ENCODE results near the gene CFTR. TPM values are rescaled to one million over a fixed set of nuclear protein-coding genes. Genes with fewer than 3 reads are reported as not detected.

Gene CFTR
- total RNA-seq, 1 donor from 2014 or later, result 0.06 TPM

DNA sequence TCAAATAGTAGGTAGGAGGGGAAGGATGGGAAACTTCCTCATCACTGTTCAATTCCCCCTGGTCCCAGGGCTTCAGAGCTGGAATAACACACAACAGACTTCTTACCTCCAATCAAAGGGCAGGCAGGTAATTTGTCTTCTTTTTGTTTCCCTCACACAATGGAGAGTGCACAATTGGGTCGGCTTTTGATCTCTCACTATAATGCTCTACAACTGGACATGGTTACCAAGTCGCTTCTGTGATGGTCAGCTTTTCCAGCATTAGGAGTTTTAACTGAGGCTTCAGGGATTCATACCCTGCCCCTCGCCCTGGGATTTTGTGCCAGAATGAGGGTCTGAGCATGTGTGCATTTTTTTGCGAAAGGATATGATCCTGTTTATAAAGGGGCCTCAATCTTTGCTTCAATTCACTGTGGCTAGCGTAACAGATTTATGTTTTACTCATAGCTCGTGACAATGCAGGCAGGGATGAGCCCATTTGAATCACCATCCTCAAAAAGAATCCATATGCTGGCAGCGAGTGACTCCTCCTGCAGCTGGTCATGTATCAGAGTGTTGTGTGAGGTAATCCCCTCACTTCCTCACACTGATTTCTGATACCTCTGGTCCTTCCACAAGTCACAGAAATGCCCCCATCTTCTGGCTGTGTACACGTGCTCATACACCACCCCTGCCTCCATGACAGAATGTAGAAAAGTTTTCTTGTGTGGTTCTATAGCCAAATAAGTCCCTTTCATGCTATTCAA, 203.8 kb downstream of the CFTR start:
- Histone ChIP-seq H3K4me3 (no peak overlapping the region), H4K20me1 (ENCODE audit: low read depth) (no peaks in the 10 kb centered on the region), H3K79me2 (ENCODE audit: low read depth) (no peaks in the 10 kb centered on the region), H3F3A (ENCODE audit: low read depth) (peaks cover 3% of the 10 kb centered on the region), H3K27me3 (no peaks in the 10 kb centered on the region), H2AFZ (replicated peaks) (no peak overlapping the region), H3K36me3 (no peaks in the 10 kb centered on the region), H3K9me3 (ENCODE audit: low read depth) (no peaks in the 10 kb centered on the region), H3K9ac (no peak overlapping the region), H3K4me1 (peaks cover 19% of the 10 kb centered on the region), H3K4me2 (no peak overlapping the region), H3K27ac (no peak overlapping the region)
- no peak overlapping the region for H3K27ac Mint-ChIP-seq
- H3K9me3 Mint-ChIP-seq, result no peaks in the 10 kb centered on the region
- no peak for TF ChIP-seq EZH2 (IDR thresholded peaks at IDR 0.05)
- TF ChIP-seq CTCF (IDR thresholded peaks at IDR 0.05), result no peak
- TF ChIP-seq EZH2phosphoT487 (IDR thresholded peaks at IDR 0.05), result no peak
- H3K4me3 Mint-ChIP-seq, result no peak overlapping the region
- no peaks in the 10 kb centered on the region for H3K36me3 Mint-ChIP-seq
- peaks cover 3% of the 10 kb centered on the region for H3K4me1 Mint-ChIP-seq
- H3K27me3 Mint-ChIP-seq (ENCODE audit: insufficient read depth, low read depth), result no peaks in the 10 kb centered on the region
- DNase-seq (ENCODE audit: low spot score), result no peak

DNA sequence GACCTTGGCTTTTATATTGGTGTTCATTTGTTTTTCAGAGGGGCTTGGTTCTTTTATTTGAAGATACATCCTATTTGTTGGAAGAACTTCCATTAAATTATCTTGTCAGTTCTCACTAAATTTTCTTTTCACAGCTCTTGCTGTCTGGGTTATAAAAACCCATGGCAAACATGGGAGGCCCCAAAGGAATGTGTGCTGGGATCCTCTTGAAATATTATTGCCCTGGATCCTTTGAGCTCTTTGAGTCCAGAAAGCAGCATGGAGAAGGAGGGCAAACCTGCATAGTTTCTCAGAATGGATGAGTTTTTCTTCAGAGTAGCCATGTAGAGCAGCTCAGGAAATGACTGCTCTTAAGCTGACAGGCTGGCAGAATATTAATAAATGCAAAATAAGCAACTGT, 206.0 kb downstream of the CFTR start:
- Histone ChIP-seq H3K4me2 (peak overlapping the region; percentile 31), H3K4me1 (peaks cover 19% of the 10 kb centered on the region), H3K9me3 (ENCODE audit: low read depth) (no peaks in the 10 kb centered on the region), H3K79me2 (ENCODE audit: low read depth) (no peaks in the 10 kb centered on the region), H3F3A (ENCODE audit: low read depth) (peaks cover 3% of the 10 kb centered on the region), H4K20me1 (ENCODE audit: low read depth) (no peaks in the 10 kb centered on the region), H3K9ac (no peak overlapping the region), H3K4me3 (no peak overlapping the region), H2AFZ (replicated peaks) (no peak overlapping the region), H3K27me3 (no peaks in the 10 kb centered on the region), H3K27ac (no peak overlapping the region), H3K36me3 (no peaks in the 10 kb centered on the region)
- Mint-ChIP-seq H3K27me3 (ENCODE audit: insufficient read depth, low read depth) (no peaks in the 10 kb centered on the region), H3K9me3 (no peaks in the 10 kb centered on the region), H3K4me3 (no peak overlapping the region), H3K36me3 (no peaks in the 10 kb centered on the region), H3K27ac (no peak overlapping the region), H3K4me1 (peaks cover 3% of the 10 kb centered on the region)
- DNase-seq (ENCODE audit: low spot score), result no peak
- TF ChIP-seq CTCF (IDR thresholded peaks at IDR 0.05) (no peak), EZH2 (IDR thresholded peaks at IDR 0.05) (no peak), EZH2phosphoT487 (IDR thresholded peaks at IDR 0.05) (no peak)

GRCh38 chr7:117686311-117686935, 206.6 kb downstream of the CFTR start:
- peaks cover 3% of the 10 kb centered on the region for H3K4me1 Mint-ChIP-seq
- peak; percentile 41 for TF ChIP-seq EZH2phosphoT487 (IDR thresholded peaks at IDR 0.05)
- TF ChIP-seq CTCF (IDR thresholded peaks at IDR 0.05), result no peak
- TF ChIP-seq EZH2 (IDR thresholded peaks at IDR 0.05), result no peak

More at GRCh38 chr7:117686311-117686935, 206.6 kb downstream of the CFTR start:
- H3K4me3 Mint-ChIP-seq, result no peak overlapping the region
- Histone ChIP-seq H4K20me1 (ENCODE audit: low read depth) (no peaks in the 10 kb centered on the region), H3K9ac (no peak overlapping the region), H3K4me1 (peaks cover 19% of the 10 kb centered on the region), H3K27ac (no peak overlapping the region), H3K79me2 (ENCODE audit: low read depth) (no peaks in the 10 kb centered on the region), H3K27me3 (no peaks in the 10 kb centered on the region), H3F3A (ENCODE audit: low read depth) (peaks cover 3% of the 10 kb centered on the region), H3K36me3 (no peaks in the 10 kb centered on the region), H3K4me3 (no peak overlapping the region), H2AFZ (replicated peaks) (no peak overlapping the region), H3K4me2 (peak overlapping the region; percentile 31), H3K9me3 (ENCODE audit: low read depth) (no peaks in the 10 kb centered on the region)
- H3K9me3 Mint-ChIP-seq, result no peaks in the 10 kb centered on the region
- H3K36me3 Mint-ChIP-seq, result no peaks in the 10 kb centered on the region
- peak; percentile 62 for DNase-seq (ENCODE audit: low spot score)
- H3K27ac Mint-ChIP-seq, result no peak overlapping the region
- no peaks in the 10 kb centered on the region for H3K27me3 Mint-ChIP-seq (ENCODE audit: insufficient read depth, low read depth)

Measured in neural progenitor cell (in vitro differentiated cells).